Pancreas (tissue), 10 donors: Measurements from ENCODE around the gene NEK9. TPM values are rescaled to one million over a fixed set of nuclear protein-coding genes. Genes with fewer than 3 reads are reported as not detected.
"Not testable (repeated sequence)": the region's sequence is repeated elsewhere in the genome, so short reads cannot be mapped to it uniquely, and the experiment has no call there.

Experiments
- ATAC-seq, 4 donors: fragments of 200-7000 bp; cut with Tn5 transposase; one replicate each; pipeline versions ENCODE4 v1.8.0 to v1.9.1; 2020; ENCODE audit warnings: mild to moderate bottlenecking in 4 of 4, moderate library complexity in 4 of 4
- DNase-seq, 6 donors: peaks; one replicate each; pipeline ENCODE4 v3.0.0-alpha.2; 2020
- FAIRE-seq: peaks from 2 replicates; lab custom pipeline; 2012; peaks lifted over from hg19 to GRCh38; lab: Jason Lieb, UNC
- H3K27ac ChIP-seq, 4 donors: fragments of 200-600 bp; sonication (generic); 1 replicate in 3 of 4; 2 replicates in 1 of 4; pipeline versions ENCODE4 v1.5.0 to v1.8.0; 2020
- H3K27me3 ChIP-seq, 4 donors: fragments of 200-600 bp; one replicate each; pipeline ENCODE4 v1.8.0; 2021
- H3K36me3 ChIP-seq, 3 donors: fragments of 200-600 bp; sonication (generic) in 1 of 3; one replicate each; pipeline versions ENCODE4 v1.5.0 to v1.8.0; 2020 to 2021
- H3K4me1 ChIP-seq, 3 donors: fragments of 200-600 bp; one replicate each; pipeline ENCODE4 v1.8.0; 2021
- H3K4me3 ChIP-seq, 4 donors: fragments of 200-600 bp; sonication (generic) in 2 of 4; one replicate each; pipeline versions ENCODE4 v1.5.0 to v1.8.0; 2020 to 2021
- H3K9me3 ChIP-seq, 4 donors: fragments of 200-600 bp; one replicate each; pipeline ENCODE4 v1.8.0; 2021
- CTCF ChIP-seq, 4 donors: fragments of 200-600 bp; sonication (generic) in 3 of 4; IDR thresholded peaks; one replicate each; pipeline versions ENCODE4 v1.5.0 to v1.8.0; 2021; ENCODE audit warnings: antibody characterized with exemption in 4 of 4
- WGBS, 2 donors: extraction: QIAGEN DNeasy Blood & Tissue Kit; methylation state at CpG; one replicate each; pipeline ENCODE4 v1.1.7; 2013; 5-methylcytosine and 5-hydroxymethylcytosine counted together
- intact Hi-C, 3 donors: fragments of 100-400 bp; cut with DNase I; formaldehyde crosslinking; loops; one replicate each; pipeline versions ENCODE4 v1.11.1 to v1.14.2; 2022
- polyA plus RNA-seq, 2 donors: library from polyadenylated mRNA; stranded (reverse); fragments of 200-250 nt; gene quantifications; one replicate each; pipeline ENCODE4 v1.2.3, GENCODE V29; 2013
- total RNA-seq, 6 donors: library from RNA; stranded (reverse); fragmentation: NEBNext Ultra II Directional in 4 of 6; extraction: Animal tissue kit (Norgen Biotek cat#: 25700) in 4 of 6; gene quantifications; one replicate each; pipeline versions ENCODE4 v1.2.1 to v1.2.4, GENCODE V29; 2021 to 2023
- donor health status: healthy with polysubstance abuse.
- donor health status: DM: no; HTN: no; CAD: no; lungs with moderate emphysema.
- donor health status: DM: no; HTN: no; CAD: no.
- donor health status: control.
- donor health status: control.
- donor health status: Bipolar disorder and iron deficiency.
- donor health status: DM: yes; HTN: yes; CAD: no.
- donor health status: DM: no; HTN: no; CAD: no.
- donor health status: DM: no; HTN: no; CAD: no.
- donor health status: DM: yes; HTN: yes; CAD: no.

The NEK9 gene
- total and polyA plus RNA-seq, 8 donors, result 22.7 to 54.8 (median 27.2) TPM

- Histone ChIP-seq H3K4me1 (peaks cover 9 to 15% (median 10%) of the 10 kb centered on the region in 3 donors), H3K36me3 (no peaks in the 10 kb centered on the region), H3K27me3 (no peaks in the 10 kb centered on the region), H3K27ac (peak overlapping the region; percentile 71 to 96 (median 92)), H3K4me3 (peak overlapping the region in 2 of 4 donors; percentile 54 to 62), H3K9me3 (no peaks in the 10 kb centered on the region)
- FAIRE-seq (no peak), DNase-seq (peak; percentile 28 to 77 (median 64)), ATAC-seq (peak in 2 of 4 donors; percentile 2 to 20)
- intact Hi-C loops, result no loop called here
- WGBS, 2 donors, result 28 to 29% methylated on average over 9 of the region's 9 CpGs
- no peak for TF ChIP-seq CTCF (IDR thresholded peaks at IDR 0.05)
Observed at GRCh38 chr14:75070383-75070782, 56.5 kb downstream of the NEK9 start.

GRCh38 chr14:75069811-75070145 is 57.1 kb downstream of the NEK9 start:
- H3K4me1 ChIP-seq, result peaks cover 9 to 15% (median 10%) of the 10 kb centered on the region in 3 donors
- DNase-seq (no peak), ATAC-seq (peak; percentile 30 to 55 (median 48)), FAIRE-seq (no peak)
- H3K36me3 ChIP-seq, result no peaks in the 10 kb centered on the region
- intact Hi-C loops, result no loop called here
- H3K9me3 ChIP-seq, result no peaks in the 10 kb centered on the region
- TF ChIP-seq CTCF (IDR thresholded peaks at IDR 0.05), result no peak
- WGBS, 2 donors, result 7 to 8% methylated on average over 12 of the region's 12 CpGs
- no peaks in the 10 kb centered on the region for H3K27me3 ChIP-seq
- H3K27ac ChIP-seq, result peak overlapping the region; percentile 71 to 96 (median 92)
- H3K4me3 ChIP-seq, result peak overlapping the region; percentile 13 to 62 (median 48)

GRCh38 chr14:75069121-75069810 is 57.6 kb downstream of the NEK9 start, which contains the start of gene ZC2HC1C:
Gene ZC2HC1C, plus strand, starts transcription at chr14:75069641. Its CDS starts 933 bp downstream, at chr14:75070574.
- peaks cover 9 to 18% (median 10%) of the 10 kb centered on the region in 3 donors for H3K4me1 ChIP-seq
- intact Hi-C loops, result no loop called here
- no peaks in the 10 kb centered on the region for H3K27me3 ChIP-seq
- FAIRE-seq (no peak), ATAC-seq (peak; percentile 91 to 96 (median 93)), DNase-seq (peak; percentile 96 to 99 (median 98))
- TF ChIP-seq CTCF (IDR thresholded peaks at IDR 0.05), result no peak
- H3K9me3 ChIP-seq, result no peaks in the 10 kb centered on the region
- no peaks in the 10 kb centered on the region for H3K36me3 ChIP-seq
- H3K4me3 ChIP-seq, result peak within 1 kb of the TSS; percentile 13 to 62 (median 48)
- peak within 1 kb of the TSS; percentile 71 to 96 (median 92) for H3K27ac ChIP-seq
- WGBS, 2 donors, result 0 to 1% methylated on average over 56 to 58 of the region's 58 CpGs

- peak overlapping the region; percentile 13 to 62 (median 48) for H3K4me3 ChIP-seq
Observed at GRCh38 chr14:75068294-75069120, 58.3 kb downstream of the NEK9 start.

GRCh38 chr14:75067765-75068164 is 59.1 kb downstream of the NEK9 start:
- DNase-seq, H3K9me3 ChIP-seq, H3K27me3 ChIP-seq, FAIRE-seq, intact Hi-C loops, ATAC-seq, H3K36me3 ChIP-seq: not testable (repeated sequence)
- peak overlapping the region in 3 of 4 donors; percentile 13 to 62 (median 54) for H3K4me3 ChIP-seq
- peak overlapping the region in 2 of 4 donors; percentile 90 to 93 for H3K27ac ChIP-seq
- H3K4me1 ChIP-seq, result peaks cover 9 to 26% (median 14%) of the 10 kb centered on the region in 3 donors
- 66 to 85% methylated on average over 4 of the region's 4 CpGs for WGBS, 2 donors

More at GRCh38 chr14:75068294-75069120, 58.3 kb downstream of the NEK9 start:
- peaks cover 9 to 20% (median 10%) of the 10 kb centered on the region in 3 donors for H3K4me1 ChIP-seq
- H3K9me3 ChIP-seq, result no peaks in the 10 kb centered on the region
- intact Hi-C loops, result no loop called here
- ATAC-seq (peak in 2 of 4 donors; percentile 3), FAIRE-seq (no peak), DNase-seq (no peak)
- peak overlapping the region; percentile 71 to 96 (median 92) for H3K27ac ChIP-seq
- 6 to 8% methylated on average over 15 of the region's 15 CpGs for WGBS, 2 donors
- H3K27me3 ChIP-seq, result no peaks in the 10 kb centered on the region
- TF ChIP-seq CTCF (IDR thresholded peaks at IDR 0.05), result no peak
- no peaks in the 10 kb centered on the region for H3K36me3 ChIP-seq
